SK-N-SH treated with all-trans-retinoic acid at 6 μM for 48 hours (cell line): Measurements from ENCODE around the gene BBC3.
"Not testable (repeated sequence)": the region's sequence is repeated elsewhere in the genome, so short reads cannot be mapped to it uniquely, and the experiment has no call there.

Experiments used
- ATAC-seq: fragments of 200-7000 bp; cut with Tn5 transposase; 3 replicates; pipeline ENCODE4 v1.9.1; 2020; ENCODE audit warnings: mild to moderate bottlenecking, moderate library complexity
- ARNTL ChIP-seq: fragments of 450-650 bp; formaldehyde crosslinking; IDR thresholded peaks from 2 replicates; pipeline ENCODE4 v1.5.0; 2020; ENCODE audit warnings: low read depth, mild to moderate bottlenecking, moderate library complexity, borderline replicate concordance
- BACH2 ChIP-seq: fragments of 250-450 bp; sonication (Bioruptor Pico); IDR thresholded peaks from 2 replicates; pipeline ENCODE4 v1.9.0; 2021; ENCODE audit warnings: mild to moderate bottlenecking, borderline replicate concordance
- CREB5 ChIP-seq: fragments of 250-450 bp; sonication (Bioruptor Pico); IDR thresholded peaks from 2 replicates; pipeline ENCODE4 v1.5.1; 2020; ENCODE audit warnings: low read depth, mild to moderate bottlenecking, moderate library complexity
- CSDC2 ChIP-seq: fragments of 250-450 bp; sonication (Bioruptor Pico); IDR thresholded peaks from 2 replicates; pipeline ENCODE4 v1.5.0; 2020; ENCODE audit warnings: mild to moderate bottlenecking, moderate library complexity
- CSRNP3 ChIP-seq: fragments of 250-450 bp; sonication (Bioruptor Pico); IDR thresholded peaks from 2 replicates; pipeline ENCODE4 v1.5.1; 2021; ENCODE audit warnings: mild to moderate bottlenecking, moderate library complexity
- ISL1 ChIP-seq: fragments of 250-450 bp; sonication (Bioruptor Pico); IDR thresholded peaks from 2 replicates; pipeline ENCODE4 v2.1.2; 2022; ENCODE audit warnings: mild to moderate bottlenecking, moderate library complexity
- OSR1 ChIP-seq: fragments of 250-450 bp; sonication (Bioruptor Pico); IDR thresholded peaks from 2 replicates; pipeline ENCODE4 v1.8.0; 2022; ENCODE audit warnings: moderate library complexity, mild to moderate bottlenecking, inconsistent platforms
- PATZ1 ChIP-seq: fragments of 250-450 bp; sonication (Bioruptor Pico); IDR thresholded peaks from 2 replicates; pipeline ENCODE4 v1.8.0; 2020; ENCODE audit warnings: mild to moderate bottlenecking, moderate library complexity, borderline replicate concordance
- PPARA ChIP-seq: fragments of 250-450 bp; sonication (Bioruptor Pico); IDR thresholded peaks from 2 replicates; pipeline ENCODE4 v1.5.0; 2020; ENCODE audit warnings: mild to moderate bottlenecking, borderline replicate concordance
- RARB ChIP-seq: fragments of 250-450 bp; sonication (Bioruptor Pico); IDR thresholded peaks from 2 replicates; pipeline ENCODE4 v1.8.0; 2021; ENCODE audit warnings: mild to moderate bottlenecking, moderate library complexity
- SNAI2 ChIP-seq: fragments of 250-450 bp; sonication (Bioruptor Pico); IDR thresholded peaks from 2 replicates; pipeline ENCODE4 v1.5.0; 2020; ENCODE audit warnings: mild to moderate bottlenecking, moderate library complexity
- TOX ChIP-seq: fragments of 250-450 bp; sonication (Bioruptor Pico); IDR thresholded peaks from 2 replicates; pipeline ENCODE4 v1.8.0; 2021; ENCODE audit warnings: mild to moderate bottlenecking, moderate library complexity, borderline replicate concordance
- ZC3H10 ChIP-seq: fragments of 250-450 bp; sonication (Bioruptor Pico); IDR thresholded peaks from 2 replicates; pipeline ENCODE4 v1.5.1; 2021; ENCODE audit warnings: mild to moderate bottlenecking, moderate library complexity
- ZFP3 ChIP-seq: fragments of 250-450 bp; sonication (Bioruptor Pico); IDR thresholded peaks from 2 replicates; pipeline ENCODE4 v1.5.0; 2020; ENCODE audit warnings: mild to moderate bottlenecking, moderate library complexity
- ZNF565 ChIP-seq: fragments of 450-650 bp; formaldehyde crosslinking; conservative IDR thresholded peaks from 2 replicates; pipeline ENCODE4 v1.5.0; 2020; ENCODE audit warnings: low read depth, mild to moderate bottlenecking, moderate library complexity
- ZNF70 ChIP-seq: fragments of 450-650 bp; formaldehyde crosslinking; IDR thresholded peaks from 2 replicates; pipeline ENCODE4 v1.5.0; 2020; ENCODE audit warnings: mild to moderate bottlenecking, moderate library complexity
- ZNF8 ChIP-seq: fragments of 450-650 bp; formaldehyde crosslinking; IDR thresholded peaks from 2 replicates; pipeline ENCODE4 v1.5.0; 2020; ENCODE audit warnings: mild to moderate bottlenecking, moderate library complexity

BBC3 gene

GRCh38 chr19:47253970-47254369 is 23.0 kb upstream of the BBC3 start:
- no peak for ATAC-seq
- TF ChIP-seq ARNTL (CRISPR knock-in tag), result no peak
- TF ChIP-seq CSDC2 (CRISPR knock-in tag), result no peak
- TF ChIP-seq ZFP3 (CRISPR knock-in tag), result no peak
- no peak for TF ChIP-seq CSRNP3 (CRISPR knock-in tag)
- TF ChIP-seq ZNF565 (CRISPR knock-in tag), result no peak
- TF ChIP-seq ZNF70 (CRISPR knock-in tag), result no peak

GRCh38 chr19:47253467-47253881 is 22.5 kb upstream of the BBC3 start:
- peak; percentile 30 for ATAC-seq
- TF ChIP-seq ISL1 (CRISPR knock-in tag) (peak; percentile 52), RARB (no peak)

- not testable (repeated sequence) for ATAC-seq
Measured at GRCh38 chr19:47253016-47253415, 22.0 kb upstream of the BBC3 start.

- peak; percentile 13; the same call in 1 of the 3 replicates for ATAC-seq
- no peak for TF ChIP-seq OSR1
- no peak for TF ChIP-seq PPARA (CRISPR knock-in tag)
- no peak for TF ChIP-seq CREB5 (CRISPR knock-in tag)
- TF ChIP-seq ZNF8 (CRISPR knock-in tag), result no peak
Measured at GRCh38 chr19:47247308-47247990, 16.4 kb upstream of the BBC3 start.

- ATAC-seq, result peak; percentile 85
- TF ChIP-seq PATZ1 (peak; percentile 68; the same call in 1 of the 2 replicates), ZFP3 (CRISPR knock-in tag) (peak; percentile 62), BACH2 (CRISPR knock-in tag) (no peak)
Measured at GRCh38 chr19:47243776-47244547, 13.0 kb upstream of the BBC3 start.

- no peak for ATAC-seq
- no peak for TF ChIP-seq TOX (CRISPR knock-in tag)
- TF ChIP-seq ZNF565 (CRISPR knock-in tag), result no peak
- TF ChIP-seq ZC3H10, result no peak
Measured at GRCh38 chr19:47243364-47243775, 12.4 kb upstream of the BBC3 start.

GRCh38 chr19:47241919-47242577 is 11.0 kb upstream of the BBC3 start:
- TF ChIP-seq PPARA (CRISPR knock-in tag) (no peak), SNAI2 (no peak), ZC3H10 (no peak), CSRNP3 (CRISPR knock-in tag) (no peak), ZFP3 (CRISPR knock-in tag) (no peak)
- ATAC-seq, result no peak
